Stimulated activated naive CD8-positive, alpha-beta T cell treated with anti-CD3 and anti-CD28 coated beads, Interleukin-15, Interleukin-2, amounts not matched to agents 100 U/mL and 50 U/mL, for 24 hours (primary cell): ENCODE results near the gene AMHR2.

Experiments
- ATAC-seq: fragments of 150-1000 bp; cut with Tn5 transposase; one replicate; pipeline ENCODE4 v1.10.0; 2021
- DNase-seq: peaks from one replicate; pipeline ENCODE4 v3.0.0; 2021

AMHR2 gene

DNA sequence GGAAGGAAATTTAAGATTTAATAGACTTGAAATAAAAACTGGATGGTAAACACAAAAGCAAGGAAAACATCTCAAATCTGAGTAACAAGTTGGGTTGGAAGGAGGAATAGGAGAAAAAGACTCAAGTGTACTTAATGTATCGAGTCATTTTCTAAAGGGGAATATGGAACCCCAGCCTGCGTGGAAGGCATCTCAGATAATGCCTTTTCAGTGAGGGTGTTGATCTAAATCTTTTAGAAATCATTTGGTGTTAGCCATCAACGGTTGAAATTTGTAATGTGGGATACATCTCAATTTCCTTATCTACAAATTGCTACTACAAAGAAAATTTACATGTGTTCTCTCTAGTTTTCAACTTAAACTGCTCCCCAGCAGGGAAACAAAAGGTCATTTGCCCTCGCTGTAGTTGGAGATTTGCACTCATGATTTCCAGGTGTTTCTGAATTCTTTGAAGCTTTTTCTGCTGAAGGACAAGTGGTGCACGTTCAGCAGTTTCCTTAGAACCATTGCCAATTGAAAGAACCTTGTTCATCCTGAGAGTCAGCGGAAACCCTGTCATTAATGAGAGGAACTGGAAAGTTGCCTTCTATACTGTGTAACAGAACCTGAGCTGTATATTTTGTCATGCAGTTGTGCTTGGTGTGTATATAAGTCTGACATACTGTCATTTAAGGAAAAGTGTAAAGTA is 30.4 kb downstream of the AMHR2 start:
- no peak for DNase-seq
- no peak for ATAC-seq

DNA sequence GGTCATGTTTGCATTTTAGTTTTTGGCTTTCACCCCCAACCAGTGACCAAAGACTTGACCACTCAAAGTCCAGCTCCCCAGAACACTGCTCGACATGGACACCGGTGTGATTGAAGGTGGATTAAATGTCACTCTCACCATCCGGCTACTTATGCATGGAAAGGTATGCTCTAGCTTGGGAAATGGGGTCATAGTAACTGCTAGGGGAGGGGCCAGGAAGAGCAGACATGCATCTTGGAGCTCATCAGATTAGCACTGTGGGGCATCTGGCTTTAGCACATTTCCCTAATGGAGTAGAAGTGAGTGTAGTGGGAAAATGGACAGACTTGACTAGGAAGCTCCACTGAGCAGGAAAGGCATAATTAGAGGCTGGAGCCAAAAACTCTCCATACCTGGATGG is 31.1 kb downstream of the AMHR2 start:
- ATAC-seq: no peak

DNA sequence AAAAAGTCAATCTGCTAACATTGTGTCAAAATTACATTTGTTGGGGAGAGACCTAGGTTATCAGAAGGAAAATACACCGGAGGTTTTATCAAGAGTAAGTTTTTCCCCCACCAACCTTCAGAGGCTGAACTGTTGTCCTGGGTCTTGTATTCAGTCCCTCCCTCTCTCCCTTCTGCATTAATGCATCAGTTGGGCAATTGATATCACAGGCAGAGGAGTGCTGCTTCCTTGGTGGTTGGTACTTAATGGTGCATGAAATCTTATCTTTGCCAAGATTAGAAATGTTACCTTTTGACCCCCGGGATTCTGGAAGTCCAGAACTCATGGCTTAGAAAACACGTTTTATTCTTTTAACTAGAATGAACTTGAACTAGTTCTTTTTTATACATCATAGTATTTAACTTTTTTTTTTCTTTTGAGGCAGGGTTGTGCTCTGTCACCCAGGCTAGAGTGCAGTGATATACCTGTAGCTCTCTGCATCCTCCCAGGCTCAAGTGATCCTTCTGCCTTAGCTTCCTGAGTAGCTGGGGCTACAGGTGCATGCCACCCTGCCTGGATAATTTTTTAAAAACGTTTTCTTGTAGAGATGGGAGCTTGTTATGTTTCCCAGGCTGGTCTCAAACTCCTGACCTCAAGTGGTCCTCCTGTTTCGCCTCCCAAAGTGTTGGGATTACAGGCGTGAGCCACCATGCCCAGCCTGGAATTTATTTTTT is 33.2 kb downstream of the AMHR2 start:
- ATAC-seq: no peak
- DNase-seq: no peak

More for the DNA sequence above, 31.1 kb downstream of the AMHR2 start:
- DNase-seq: no peak

DNA sequence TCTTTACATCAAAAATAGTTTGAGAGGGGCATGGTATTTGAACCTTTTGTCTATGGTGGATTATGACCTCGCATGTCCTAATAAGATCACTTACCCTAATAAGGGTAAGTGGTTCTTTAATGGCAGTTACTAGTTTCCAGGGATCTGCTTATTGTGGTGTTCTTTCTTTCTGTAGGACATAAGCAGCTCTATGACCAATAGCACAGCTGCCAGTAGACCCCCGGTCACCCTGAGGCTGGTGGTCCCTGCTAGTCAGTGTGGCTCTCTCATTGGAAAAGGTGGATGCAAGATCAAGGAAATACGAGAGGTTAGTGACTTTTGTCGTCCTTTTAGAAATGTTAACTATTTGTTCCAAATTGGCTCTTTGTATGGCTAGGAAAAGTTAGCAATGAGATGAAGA is 35.4 kb downstream of the AMHR2 start:
- no peak for ATAC-seq
- DNase-seq: no peak

DNA sequence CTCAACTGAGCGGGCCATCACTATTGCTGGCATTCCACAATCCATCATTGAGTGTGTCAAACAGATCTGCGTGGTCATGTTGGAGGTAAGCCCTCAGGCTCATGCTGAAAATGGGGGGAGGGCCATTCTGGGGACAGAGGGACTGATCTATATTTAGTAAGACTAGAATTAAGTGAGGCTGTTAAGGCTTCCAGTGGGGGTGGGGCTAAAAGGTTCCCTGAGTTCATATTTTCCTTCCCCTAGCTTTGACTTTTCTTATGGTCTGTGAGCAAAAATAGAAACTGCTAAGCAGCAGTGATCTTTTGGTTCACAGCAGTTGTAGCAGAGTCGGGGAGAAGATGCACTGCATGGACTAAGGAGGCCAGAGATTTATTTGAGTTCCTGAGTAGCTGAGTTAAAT is 37.4 kb downstream of the AMHR2 start:
- ATAC-seq (no peak), DNase-seq (no peak)

DNA sequence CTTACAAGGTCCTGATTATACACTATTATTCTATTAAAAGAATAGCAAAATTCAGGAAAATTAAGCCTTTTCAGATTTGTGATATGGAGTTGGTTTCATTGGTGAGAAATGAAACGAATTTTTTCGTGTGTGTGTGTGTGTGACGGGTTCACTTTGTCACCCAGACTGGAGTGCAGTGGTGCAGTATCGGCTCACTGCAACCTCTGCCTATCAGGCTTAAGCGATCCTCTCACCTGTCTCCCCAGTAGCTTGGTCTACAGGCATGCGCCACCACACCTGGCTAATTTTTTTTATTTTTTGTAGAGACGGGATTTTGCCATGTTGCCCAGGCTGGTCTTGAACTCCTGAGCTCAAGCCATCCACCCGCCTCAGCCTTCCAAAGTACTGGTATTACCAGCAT is 37.9 kb downstream of the AMHR2 start:
- DNase-seq (no peak), ATAC-seq (no peak)

DNA sequence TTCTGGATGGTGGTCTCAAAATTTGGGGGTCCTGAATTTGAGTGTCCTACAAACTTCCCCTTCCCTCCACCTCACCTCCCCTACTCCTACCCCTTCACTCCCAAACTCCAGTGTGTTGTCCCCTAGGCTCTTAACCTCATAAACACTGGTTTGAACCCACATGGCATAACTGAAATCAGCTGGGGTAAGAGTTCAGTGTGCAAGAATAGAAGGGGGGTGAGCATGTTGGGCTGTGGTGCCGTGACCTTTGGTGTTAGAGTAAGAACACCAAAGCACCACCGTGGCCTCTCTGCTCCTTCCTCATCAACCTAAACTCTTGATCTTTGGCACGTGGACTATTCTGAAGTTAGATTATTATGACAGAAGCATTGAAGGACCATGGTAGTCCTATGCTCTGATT is 39.3 kb downstream of the AMHR2 start:
- DNase-seq (no peak), ATAC-seq (no peak)

DNA sequence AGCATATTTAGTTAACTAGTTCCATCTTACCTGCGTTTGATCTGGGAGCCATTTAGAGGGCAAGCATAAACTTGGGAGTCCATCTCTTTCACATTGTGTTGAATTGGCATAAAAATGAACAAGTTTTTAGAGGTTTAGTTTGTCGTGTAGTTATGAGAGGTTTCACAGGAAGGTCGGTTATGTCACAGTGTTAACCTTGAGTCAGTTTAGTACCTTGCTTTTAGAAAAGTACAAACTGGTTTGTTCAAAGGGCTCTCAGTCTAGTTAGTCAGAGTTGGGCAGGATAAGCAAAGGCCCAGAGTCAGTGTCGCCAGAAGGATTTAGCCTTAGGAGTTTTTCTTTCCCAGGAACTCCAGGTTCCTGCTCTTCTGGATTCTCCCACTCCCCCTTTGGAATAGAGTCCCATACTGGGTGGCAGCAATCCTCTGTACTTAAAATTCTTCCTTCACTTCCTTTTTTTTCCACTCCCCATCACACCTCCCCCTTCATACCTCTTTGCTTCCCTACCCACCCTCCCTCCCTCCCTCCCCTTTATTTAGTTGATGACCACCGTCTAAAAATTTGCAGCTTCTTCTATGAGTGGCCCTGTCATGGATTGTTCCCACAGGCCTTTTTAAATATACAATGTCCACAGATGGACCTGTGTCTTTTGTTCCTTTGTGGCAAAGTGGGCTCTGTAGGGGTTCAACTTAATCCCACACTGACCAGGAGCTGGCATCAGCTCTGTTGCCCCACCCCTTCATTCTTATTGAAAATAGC is 40.3 kb downstream of the AMHR2 start:
- DNase-seq: no peak
- no peak for ATAC-seq

DNA sequence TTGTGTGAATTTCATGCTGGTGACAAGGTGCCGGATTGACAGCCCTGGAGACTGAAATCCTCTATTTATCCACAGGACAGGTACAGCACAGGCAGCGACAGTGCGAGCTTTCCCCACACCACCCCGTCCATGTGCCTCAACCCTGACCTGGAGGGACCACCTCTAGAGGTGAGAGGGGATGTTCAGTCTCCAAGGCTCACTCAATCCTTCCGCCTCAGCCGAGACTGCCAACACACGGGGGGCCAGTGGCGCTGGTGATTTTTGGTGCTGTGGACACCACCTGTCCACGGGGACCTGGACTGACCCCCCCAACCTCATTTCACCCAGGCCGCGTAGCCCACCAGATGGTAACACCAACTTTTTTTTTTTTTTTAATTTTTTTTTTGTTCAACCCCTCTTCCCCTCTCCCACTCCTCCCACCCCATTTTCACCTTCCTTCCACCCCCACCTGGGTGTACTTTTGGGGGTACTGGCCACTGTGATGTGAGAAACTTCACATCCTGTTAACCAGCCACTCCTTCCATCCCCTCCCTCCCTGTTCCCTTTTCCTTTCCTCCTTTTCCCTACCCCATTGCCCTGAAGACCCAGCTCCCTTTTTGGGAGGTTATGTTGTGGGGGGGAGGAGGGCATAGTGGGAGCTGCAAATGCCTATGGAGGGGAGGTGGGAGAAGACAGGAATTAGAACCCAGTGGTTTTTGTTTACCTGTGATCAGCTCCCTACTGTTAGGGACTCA is 41.2 kb downstream of the AMHR2 start:
- DNase-seq (no peak), ATAC-seq (no peak)

DNA sequence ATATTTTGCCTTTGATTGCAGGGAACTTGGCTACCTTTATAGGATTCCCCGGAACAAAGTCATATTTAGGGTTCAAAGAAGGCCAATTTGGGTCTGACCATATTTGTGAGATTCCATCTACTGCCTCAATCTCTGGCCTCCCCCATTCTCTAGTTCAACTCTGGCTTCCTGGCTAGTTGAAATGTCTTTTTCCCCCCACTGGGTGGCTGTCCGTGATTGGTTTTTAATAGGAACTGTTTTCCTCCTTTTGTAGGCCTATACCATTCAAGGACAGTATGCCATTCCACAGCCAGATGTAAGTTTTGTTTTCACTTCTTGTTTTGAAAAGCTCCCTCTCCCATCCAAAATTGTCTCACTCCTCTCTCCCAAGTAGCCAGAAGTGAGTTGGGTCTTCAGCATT is 42.0 kb downstream of the AMHR2 start:
- ATAC-seq: no peak
- no peak for DNase-seq

DNA sequence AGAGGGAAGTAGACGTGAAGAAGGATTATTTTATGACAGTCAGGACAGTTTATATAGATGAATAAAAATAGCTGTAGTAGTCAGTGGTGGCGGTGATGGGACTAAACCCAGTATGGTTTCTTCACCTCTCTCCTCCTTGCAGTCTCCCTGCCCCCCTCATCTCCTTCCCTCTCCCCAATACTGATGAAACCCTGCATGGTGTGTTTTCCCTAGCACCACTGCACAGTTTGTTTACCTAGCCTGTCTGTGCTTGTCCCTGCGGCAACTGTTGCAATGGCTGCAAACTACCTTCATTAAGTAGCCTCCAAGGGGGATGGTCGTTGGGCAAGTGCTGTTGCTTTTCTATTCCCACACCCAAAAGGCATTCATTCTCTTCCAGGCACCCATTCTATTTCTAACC is 43.0 kb downstream of the AMHR2 start:
- ATAC-seq (no peak), DNase-seq (no peak)

DNA sequence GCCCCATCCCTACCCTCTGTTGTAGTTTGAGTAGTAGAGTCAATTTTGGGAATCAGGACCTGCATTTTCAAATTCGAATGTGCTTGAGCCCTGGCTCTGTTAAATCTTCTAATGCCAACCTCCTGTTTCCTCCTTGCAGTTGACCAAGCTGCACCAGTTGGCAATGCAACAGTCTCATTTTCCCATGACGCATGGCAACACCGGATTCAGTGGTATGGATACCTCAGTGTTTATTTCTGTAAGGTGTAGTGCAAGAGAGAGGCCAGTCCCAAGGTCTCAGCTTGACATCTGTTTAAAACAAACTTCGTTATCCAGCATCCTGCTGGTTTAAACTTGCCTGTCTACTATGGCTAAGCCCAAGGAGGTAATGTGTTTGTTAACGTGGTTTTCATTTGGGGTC is 43.4 kb downstream of the AMHR2 start:
- ATAC-seq: no peak
- no peak for DNase-seq

DNA sequence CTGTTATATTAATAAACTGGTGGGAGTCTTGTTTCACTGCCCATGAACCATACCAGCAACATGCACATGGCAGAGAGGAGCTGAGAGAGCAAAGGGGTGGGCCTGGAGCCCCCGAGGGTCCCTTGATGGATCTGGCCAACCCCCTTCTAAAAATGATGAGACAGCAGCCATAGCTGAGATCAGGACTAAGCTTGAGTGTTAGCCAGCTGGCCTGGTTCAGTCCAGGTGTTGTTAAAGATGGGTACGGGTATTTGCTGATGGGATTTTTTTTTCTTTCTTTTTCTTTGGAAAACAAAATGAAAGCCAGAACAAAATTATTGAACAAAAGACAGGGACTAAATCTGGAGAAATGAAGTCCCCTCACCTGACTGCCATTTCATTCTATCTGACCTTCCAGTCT is 44.2 kb downstream of the AMHR2 start:
- DNase-seq: no peak
- ATAC-seq: no peak

DNA sequence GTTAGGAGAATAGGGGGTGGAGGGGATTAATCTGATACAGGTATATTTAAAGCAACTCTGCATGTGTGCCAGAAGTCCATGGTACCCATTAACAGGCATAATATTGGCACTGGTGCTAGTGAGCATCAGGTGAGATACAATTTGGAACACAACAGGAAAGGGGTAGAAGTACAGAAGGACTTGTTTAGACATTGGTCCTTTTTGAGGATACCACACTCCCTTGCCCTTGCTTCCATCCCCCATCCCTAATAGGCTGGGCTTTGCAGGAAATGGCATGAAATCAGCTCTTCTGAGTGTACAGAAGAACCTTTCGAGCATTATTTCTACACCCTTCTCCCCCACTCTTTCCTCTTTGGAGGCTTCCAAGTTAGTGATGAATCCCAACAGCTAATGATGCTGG is 44.6 kb downstream of the AMHR2 start:
- DNase-seq (no peak), ATAC-seq (no peak)

DNA sequence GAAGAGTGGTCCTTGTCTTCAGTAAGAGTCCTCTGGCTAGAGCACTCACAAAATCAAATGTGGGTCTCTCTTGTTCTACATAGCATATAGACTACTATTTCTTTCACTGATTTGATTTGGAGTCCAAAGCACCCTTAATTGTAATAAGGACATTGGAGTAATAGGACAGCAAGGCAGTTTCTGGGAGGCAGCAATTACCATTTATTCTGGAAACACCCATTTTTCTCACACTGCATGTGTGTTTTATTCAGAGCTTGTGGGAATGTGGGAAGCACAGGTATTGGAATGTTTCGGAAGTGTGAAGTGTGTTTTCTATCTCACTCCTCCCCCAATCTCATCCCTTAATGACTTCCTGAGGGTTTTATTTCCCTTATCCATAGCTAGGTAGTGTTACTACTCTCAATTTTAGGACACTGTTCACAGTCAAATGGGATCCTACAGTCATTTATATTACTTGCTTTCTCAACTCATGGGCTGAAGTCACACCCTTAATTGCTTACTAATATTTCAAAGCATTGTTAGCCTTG is 48.5 kb downstream of the AMHR2 start:
- ATAC-seq: no peak
- no peak for DNase-seq

DNA sequence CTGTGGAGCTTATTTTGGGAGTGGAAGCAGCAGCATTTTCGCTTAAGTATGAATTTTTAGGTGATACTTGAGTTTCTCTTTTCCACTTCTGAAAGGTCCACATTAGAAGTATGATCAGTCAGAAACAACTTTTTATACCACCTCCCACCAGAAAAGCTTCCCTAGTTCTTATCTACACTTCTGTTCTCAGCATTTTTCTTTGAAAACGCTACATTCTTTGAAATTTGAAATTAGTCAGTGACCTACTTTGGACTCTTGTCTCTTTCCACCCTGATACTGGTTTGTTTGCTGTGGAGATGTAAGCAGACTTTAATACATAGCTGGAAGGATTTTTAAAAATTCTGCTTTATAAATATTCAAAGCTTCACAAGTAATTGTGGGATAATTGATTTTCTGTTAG is 50.4 kb downstream of the AMHR2 start:
- no peak for DNase-seq
- no peak for ATAC-seq

DNA sequence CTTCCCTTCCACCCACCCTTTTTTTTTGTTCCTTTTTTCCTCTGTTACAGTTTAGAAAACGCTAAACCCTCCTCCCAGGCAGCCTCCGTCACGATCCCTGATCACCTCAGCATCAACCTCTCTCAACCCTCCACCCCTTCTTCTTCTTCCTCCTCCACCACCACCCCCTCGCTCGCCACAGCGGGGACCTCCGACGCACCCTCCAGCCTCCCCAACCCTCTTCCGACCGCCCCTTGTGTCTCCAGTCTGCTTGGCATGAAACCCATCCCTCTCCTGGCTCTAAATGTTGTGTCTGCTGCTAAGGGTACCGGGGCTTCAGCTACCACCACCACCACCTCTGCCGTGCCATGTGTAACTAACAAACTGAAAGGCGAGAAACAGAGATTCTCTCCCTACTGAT is 51.2 kb downstream of the AMHR2 start:
- DNase-seq: no peak
- no peak for ATAC-seq

DNA sequence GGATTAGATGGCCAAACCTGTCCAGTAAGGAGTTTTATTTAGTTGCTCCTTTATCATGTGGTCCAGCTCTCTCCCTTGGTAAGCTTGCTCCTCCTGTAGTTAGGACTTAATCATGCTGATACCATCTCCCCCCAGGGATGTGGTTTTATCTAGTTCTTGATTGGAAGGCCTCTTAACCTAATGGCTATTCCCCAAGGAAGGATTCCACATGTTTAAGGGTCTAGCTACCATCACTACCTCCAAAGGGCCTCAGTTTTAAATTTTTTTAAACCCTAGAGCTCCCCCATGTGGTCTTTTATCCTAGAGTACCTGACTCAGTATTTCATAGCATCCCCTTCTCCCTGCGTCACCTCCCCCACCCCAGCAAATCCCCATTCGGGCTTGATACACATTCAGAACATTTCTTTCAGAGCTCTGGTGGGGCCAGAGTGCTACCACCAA is 53.1 kb downstream of the AMHR2 start:
- ATAC-seq: no peak
- DNase-seq: no peak

DNA sequence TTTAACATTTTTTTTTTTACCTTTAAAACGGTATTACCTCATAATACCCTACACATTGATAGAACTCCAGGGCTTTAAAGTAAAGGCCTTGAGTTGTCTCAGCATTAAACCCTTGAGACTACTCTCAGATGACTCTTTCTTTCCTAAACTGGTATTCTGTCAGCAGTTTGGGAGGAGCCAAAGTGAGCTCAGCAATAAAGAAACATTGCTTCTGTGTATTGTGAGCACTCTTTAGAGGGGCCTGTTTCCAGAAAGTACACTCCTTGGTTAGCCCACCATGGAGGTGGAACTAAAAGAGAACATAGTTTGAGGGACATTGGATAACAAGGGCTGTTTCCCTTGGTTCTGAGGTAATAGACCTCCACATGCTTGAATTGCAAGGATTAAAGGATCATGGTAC is 55.2 kb downstream of the AMHR2 start:
- ATAC-seq (peak; percentile 19), DNase-seq (no peak)

DNA sequence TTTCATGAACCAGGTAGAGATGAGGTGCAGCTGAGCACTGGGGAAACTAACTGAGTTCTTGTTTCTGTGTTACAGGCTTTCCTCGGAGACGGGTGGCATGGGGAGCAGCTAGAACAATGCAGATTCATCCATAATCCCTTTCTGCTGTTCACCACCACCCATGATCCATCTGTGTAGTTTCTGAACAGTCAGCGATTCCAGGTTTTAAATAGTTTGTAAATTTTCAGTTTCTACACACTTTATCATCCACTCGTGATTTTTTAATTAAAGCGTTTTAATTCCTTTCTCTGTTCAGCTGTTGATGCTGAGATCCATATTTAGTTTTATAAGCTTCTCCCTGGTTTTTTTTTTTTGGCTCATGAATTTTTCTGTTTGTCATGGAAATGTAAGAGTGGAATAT is 55.7 kb downstream of the AMHR2 start:
- ATAC-seq (no peak), DNase-seq (no peak)

DNA sequence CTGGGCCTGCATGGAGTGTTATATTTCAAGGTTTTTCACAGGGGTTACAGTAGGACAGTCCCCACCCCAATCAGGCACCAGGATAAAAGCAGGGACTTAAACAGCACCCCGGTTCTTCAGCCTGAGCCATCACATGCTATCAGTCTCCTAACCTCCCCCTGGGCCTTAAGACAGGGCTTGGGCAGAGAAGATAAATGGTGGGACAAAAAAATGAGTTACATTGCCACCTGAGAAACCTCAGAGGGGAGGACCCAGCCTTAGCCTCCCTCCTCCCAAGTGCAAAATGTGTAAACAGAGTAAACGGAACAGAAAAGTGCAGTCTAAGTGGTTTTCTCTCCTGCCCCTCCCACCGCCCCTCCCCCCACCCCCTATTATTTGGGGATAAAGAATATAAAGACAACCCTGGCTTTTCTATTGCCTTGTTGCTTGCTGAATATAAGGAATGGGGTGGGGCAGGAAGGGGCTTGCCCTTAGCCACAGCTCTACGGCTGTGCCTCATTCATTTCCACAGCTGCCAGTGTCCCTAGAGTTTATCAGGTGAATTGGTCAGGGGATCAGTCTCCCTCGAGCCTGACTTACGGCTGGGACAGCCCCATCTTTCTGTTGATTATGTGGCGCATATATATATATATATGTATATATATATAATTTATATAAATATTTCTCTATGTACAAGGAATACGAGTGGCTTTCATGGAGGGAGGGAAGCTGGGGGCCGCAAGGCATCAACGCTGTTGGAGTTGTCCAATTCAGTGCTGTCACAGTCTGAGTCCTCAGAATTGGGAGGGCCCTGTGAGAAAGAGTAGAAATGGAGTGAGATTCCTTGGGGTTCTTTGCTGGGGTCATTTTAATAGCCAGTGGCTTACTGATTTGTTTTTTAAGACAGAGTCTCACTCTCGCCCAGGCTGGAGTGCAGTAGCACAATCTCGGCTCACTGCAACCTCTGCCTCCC is 57.1 kb downstream of the AMHR2 start:
- ATAC-seq (no peak), DNase-seq (no peak)
